Measurements from ENCODE around the gene GABRG3.

GABRG3 gene

GRCh38 chr15:27449941-27450340 is 479.0 kb downstream of the GABRG3 start:
- POLR2A ChIA-PET, result no interaction called here
- Histone ChIP-seq H3K9me3 (ENCODE audit: control insufficient read depth, insufficient read depth, low read depth, low read length) (no peaks in the 10 kb centered on the region), H3K36me3 (ENCODE audit: control insufficient read depth in 2 of 2, insufficient read depth in 1 of 2, low read length in 2 of 2) (no peaks in the 10 kb centered on the region), H3K27ac (ENCODE audit: extremely low read depth, low read depth, low read length) (no peak overlapping the region), H3K4me3 (ENCODE audit: low read depth, low read length) (no peak overlapping the region), H3K4me1 (ENCODE audit: control insufficient read depth, insufficient read depth, low read length) (no peaks in the 10 kb centered on the region)
- TF ChIP-seq SCRT2 (tag by site-specific recombination; IDR thresholded peaks at IDR 0.05), result no peak
- TF ChIP-seq IKZF3 (tag by site-specific recombination; IDR thresholded peaks at IDR 0.05), result no peak
- TF ChIP-seq YY1 (tag by site-specific recombination; IDR thresholded peaks at IDR 0.05), result no peak
- no peak for TF ChIP-seq ZNF776 (tag by site-specific recombination; IDR thresholded peaks at IDR 0.05; ENCODE audit: borderline replicate concordance)
- TF ChIP-seq, protein P1, sequence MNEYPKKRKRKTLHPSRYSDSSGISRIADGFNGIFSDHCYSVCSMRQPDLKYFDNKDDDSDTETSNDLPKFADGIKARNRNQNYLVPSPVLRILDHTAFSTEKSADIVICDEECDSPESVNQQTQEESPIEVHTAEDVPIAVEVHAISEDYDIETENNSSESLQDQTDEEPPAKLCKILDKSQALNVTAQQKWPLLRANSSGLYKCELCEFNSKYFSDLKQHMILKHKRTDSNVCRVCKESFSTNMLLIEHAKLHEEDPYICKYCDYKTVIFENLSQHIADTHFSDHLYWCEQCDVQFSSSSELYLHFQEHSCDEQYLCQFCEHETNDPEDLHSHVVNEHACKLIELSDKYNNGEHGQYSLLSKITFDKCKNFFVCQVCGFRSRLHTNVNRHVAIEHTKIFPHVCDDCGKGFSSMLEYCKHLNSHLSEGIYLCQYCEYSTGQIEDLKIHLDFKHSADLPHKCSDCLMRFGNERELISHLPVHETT (tag by site-specific recombination; IDR thresholded peaks at IDR 0.05), result no peak
- CTCF ChIA-PET, result no interaction called here

DNA sequence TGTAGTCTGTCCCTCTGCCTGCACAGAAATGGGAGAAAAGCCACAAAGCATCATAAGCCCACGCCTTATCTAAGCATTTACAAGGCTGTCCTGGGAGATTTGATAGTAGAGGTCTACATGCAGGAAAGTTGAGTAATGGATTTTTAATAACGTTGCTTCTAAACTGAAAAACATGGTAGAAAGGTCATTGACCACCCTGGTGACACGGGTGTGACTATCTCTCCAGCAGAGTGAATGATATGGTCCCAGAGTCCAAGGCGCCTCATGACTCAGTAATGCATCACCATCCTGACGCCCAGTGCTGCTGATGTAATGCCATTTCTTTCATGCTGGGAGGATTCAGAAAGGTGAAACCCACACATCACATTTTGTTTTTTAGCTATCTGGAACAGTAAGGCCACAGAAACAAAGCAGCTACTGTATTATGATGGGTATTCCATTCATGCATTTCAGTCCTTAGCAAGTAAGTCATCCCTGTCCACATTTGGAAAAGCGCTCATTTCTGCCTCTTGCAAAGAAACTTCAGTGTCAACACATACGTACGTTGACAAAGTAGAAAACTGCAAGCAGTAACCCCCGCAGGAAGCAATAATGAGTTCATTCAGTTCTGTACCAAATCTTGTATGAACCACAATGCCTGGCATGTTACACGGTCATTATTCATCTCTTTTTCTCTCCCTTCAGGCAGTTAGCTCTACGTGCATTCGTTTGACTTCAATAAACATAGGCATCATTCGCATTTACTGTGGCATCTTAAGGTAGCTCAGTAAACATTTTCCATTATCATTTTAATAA is 483.5 kb downstream of the GABRG3 start:
- Histone ChIP-seq H3K36me3 (ENCODE audit: control insufficient read depth in 2 of 2, insufficient read depth in 1 of 2, low read length in 2 of 2) (no peaks in the 10 kb centered on the region), H3K9me3 (ENCODE audit: control insufficient read depth, insufficient read depth, low read depth, low read length) (no peaks in the 10 kb centered on the region), H3K27ac (ENCODE audit: extremely low read depth, low read depth, low read length) (no peak overlapping the region), H3K4me3 (ENCODE audit: low read depth, low read length) (no peak overlapping the region), H3K4me1 (ENCODE audit: control insufficient read depth, insufficient read depth, low read length) (no peaks in the 10 kb centered on the region)
- TF ChIP-seq ZNF335 (tag by site-specific recombination; conservative IDR thresholded peaks at IDR 0.05) (0 out of 2 replicates have a peak, but pooled peaks have one; percentile 26), ZNF555 (tag by site-specific recombination; conservative IDR thresholded peaks at IDR 0.05) (no peak), PRDM2 (tag by site-specific recombination; IDR thresholded peaks at IDR 0.05; ENCODE audit: borderline replicate concordance) (no peak)
- TF ChIP-seq, protein P1 (tag by site-specific recombination; IDR thresholded peaks at IDR 0.05), result no peak
- TF ChIP-seq, protein P2, sequence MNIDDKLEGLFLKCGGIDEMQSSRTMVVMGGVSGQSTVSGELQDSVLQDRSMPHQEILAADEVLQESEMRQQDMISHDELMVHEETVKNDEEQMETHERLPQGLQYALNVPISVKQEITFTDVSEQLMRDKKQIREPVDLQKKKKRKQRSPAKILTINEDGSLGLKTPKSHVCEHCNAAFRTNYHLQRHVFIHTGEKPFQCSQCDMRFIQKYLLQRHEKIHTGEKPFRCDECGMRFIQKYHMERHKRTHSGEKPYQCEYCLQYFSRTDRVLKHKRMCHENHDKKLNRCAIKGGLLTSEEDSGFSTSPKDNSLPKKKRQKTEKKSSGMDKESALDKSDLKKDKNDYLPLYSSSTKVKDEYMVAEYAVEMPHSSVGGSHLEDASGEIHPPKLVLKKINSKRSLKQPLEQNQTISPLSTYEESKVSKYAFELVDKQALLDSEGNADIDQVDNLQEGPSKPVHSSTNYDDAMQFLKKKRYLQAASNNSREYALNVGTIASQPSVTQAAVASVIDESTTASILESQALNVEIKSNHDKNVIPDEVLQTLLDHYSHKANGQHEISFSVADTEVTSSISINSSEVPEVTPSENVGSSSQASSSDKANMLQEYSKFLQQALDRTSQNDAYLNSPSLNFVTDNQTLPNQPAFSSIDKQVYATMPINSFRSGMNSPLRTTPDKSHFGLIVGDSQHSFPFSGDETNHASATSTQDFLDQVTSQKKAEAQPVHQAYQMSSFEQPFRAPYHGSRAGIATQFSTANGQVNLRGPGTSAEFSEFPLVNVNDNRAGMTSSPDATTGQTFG (tag by site-specific recombination; IDR thresholded peaks at IDR 0.05; ENCODE audit: borderline replicate concordance), result no peak
- POLR2A ChIA-PET, result no interaction called here
- CTCF ChIA-PET, result no interaction called here
